ENCODE measurements around the gene IPMK.

IPMK gene

GRCh38 chr10:58267713-58268453 is at the start of gene IPMK:
TSS of gene IPMK (minus strand) at chr10:58267894. CDS start at chr10:58267611, 283 bp downstream.
- TF ChIP-seq EZH2phosphoT487 (conservative IDR thresholded peaks at IDR 0.05; ENCODE audit: low read length) = no peak
- TF ChIP-seq, protein P1, sequence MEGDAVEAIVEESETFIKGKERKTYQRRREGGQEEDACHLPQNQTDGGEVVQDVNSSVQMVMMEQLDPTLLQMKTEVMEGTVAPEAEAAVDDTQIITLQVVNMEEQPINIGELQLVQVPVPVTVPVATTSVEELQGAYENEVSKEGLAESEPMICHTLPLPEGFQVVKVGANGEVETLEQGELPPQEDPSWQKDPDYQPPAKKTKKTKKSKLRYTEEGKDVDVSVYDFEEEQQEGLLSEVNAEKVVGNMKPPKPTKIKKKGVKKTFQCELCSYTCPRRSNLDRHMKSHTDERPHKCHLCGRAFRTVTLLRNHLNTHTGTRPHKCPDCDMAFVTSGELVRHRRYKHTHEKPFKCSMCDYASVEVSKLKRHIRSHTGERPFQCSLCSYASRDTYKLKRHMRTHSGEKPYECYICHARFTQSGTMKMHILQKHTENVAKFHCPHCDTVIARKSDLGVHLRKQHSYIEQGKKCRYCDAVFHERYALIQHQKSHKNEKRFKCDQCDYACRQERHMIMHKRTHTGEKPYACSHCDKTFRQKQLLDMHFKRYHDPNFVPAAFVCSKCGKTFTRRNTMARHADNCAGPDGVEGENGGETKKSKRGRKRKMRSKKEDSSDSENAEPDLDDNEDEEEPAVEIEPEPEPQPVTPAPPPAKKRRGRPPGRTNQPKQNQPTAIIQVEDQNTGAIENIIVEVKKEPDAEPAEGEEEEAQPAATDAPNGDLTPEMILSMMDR (IDR thresholded peaks at IDR 0.05; ENCODE audit: insufficient read depth, low read length, poor library complexity, severe bottlenecking) = no peak
- Histone ChIP-seq H4K20me1 (ENCODE audit: low read depth, low read length) (peaks cover 20% of the 10 kb centered on the region; the same call in 1 of the 2 replicates), H3K27ac (ENCODE audit: low read depth, low read length) (peak within 1 kb of the TSS; percentile 94), H3K4me2 (ENCODE audit: low read depth, low read length, poor library complexity, severe bottlenecking) (peak within 1 kb of the TSS; percentile 99), H3K9me2 (replicated peaks; ENCODE audit: insufficient read depth, low read length) (no peaks in the 10 kb centered on the region), H3K9me3 (ENCODE audit: insufficient read depth, low read length) (no peaks in the 10 kb centered on the region), H3K9ac (ENCODE audit: low read length) (peak within 1 kb of the TSS; percentile 66), H3K36me3 (ENCODE audit: low read length) (no peaks in the 10 kb centered on the region), H3K4me3 (ENCODE audit: insufficient read depth, low read length, poor library complexity, severe bottlenecking) (peak within 1 kb of the TSS; percentile 81), H3K79me2 (ENCODE audit: insufficient read depth, low read length) (peaks cover 82% of the 10 kb centered on the region), H3F3A (ENCODE audit: insufficient read depth) (peaks cover 22% of the 10 kb centered on the region), H3K27me3 (ENCODE audit: low read length) (no peaks in the 10 kb centered on the region), H2AFZ (ENCODE audit: low read depth, low read length, severe bottlenecking) (peak within 1 kb of the TSS; percentile 81)

- H3K9ac ChIP-seq (ENCODE audit: low read length) = no peak overlapping the region
- no peak overlapping the region for H2AFZ ChIP-seq (ENCODE audit: low read depth, low read length, severe bottlenecking)
- H3K36me3 ChIP-seq (ENCODE audit: low read length) = no peaks in the 10 kb centered on the region
- no peak overlapping the region for H3K4me2 ChIP-seq (ENCODE audit: low read depth, low read length, poor library complexity, severe bottlenecking)
- H3K4me3 ChIP-seq (ENCODE audit: insufficient read depth, low read length, poor library complexity, severe bottlenecking) = no peak overlapping the region
- TF ChIP-seq, protein P1 (IDR thresholded peaks at IDR 0.05; ENCODE audit: insufficient read depth, low read length, poor library complexity, severe bottlenecking) = no peak
- TF ChIP-seq EZH2phosphoT487 (conservative IDR thresholded peaks at IDR 0.05; ENCODE audit: low read length) = no peak
- no peaks in the 10 kb centered on the region for H3K9me3 ChIP-seq (ENCODE audit: insufficient read depth, low read length)
- H3K27ac ChIP-seq (ENCODE audit: low read depth, low read length) = no peak overlapping the region
- H3F3A ChIP-seq (ENCODE audit: insufficient read depth) = no peaks in the 10 kb centered on the region
- H3K79me2 ChIP-seq (ENCODE audit: insufficient read depth, low read length) = no peaks in the 10 kb centered on the region
- H4K20me1 ChIP-seq (ENCODE audit: low read depth, low read length) = no peaks in the 10 kb centered on the region
- no peaks in the 10 kb centered on the region for H3K9me2 ChIP-seq (replicated peaks; ENCODE audit: insufficient read depth, low read length)
- H3K27me3 ChIP-seq (ENCODE audit: low read length) = no peaks in the 10 kb centered on the region
These were observed 49.2 kb upstream of the IPMK start for GRCh38 chr10:58316874-58317273.

- H4K20me1 ChIP-seq (ENCODE audit: low read depth, low read length) = no peaks in the 10 kb centered on the region
- no peaks in the 10 kb centered on the region for H3K27me3 ChIP-seq (ENCODE audit: low read length)
- H3K36me3 ChIP-seq (ENCODE audit: low read length) = no peaks in the 10 kb centered on the region
- no peak overlapping the region for H3K27ac ChIP-seq (ENCODE audit: low read depth, low read length)
- no peak overlapping the region for H3K4me2 ChIP-seq (ENCODE audit: low read depth, low read length, poor library complexity, severe bottlenecking)
- no peaks in the 10 kb centered on the region for H3K9me3 ChIP-seq (ENCODE audit: insufficient read depth, low read length)
- no peaks in the 10 kb centered on the region for H3K79me2 ChIP-seq (ENCODE audit: insufficient read depth, low read length)
- no peak overlapping the region for H3K9ac ChIP-seq (ENCODE audit: low read length)
- H3K9me2 ChIP-seq (replicated peaks; ENCODE audit: insufficient read depth, low read length) = no peaks in the 10 kb centered on the region
- no peak for TF ChIP-seq EZH2phosphoT487 (conservative IDR thresholded peaks at IDR 0.05; ENCODE audit: low read length)
- TF ChIP-seq, protein P1 (IDR thresholded peaks at IDR 0.05; ENCODE audit: insufficient read depth, low read length, poor library complexity, severe bottlenecking) = no peak
- H2AFZ ChIP-seq (ENCODE audit: low read depth, low read length, severe bottlenecking) = no peak overlapping the region
- no peak overlapping the region for H3K4me3 ChIP-seq (ENCODE audit: insufficient read depth, low read length, poor library complexity, severe bottlenecking)
- no peaks in the 10 kb centered on the region for H3F3A ChIP-seq (ENCODE audit: insufficient read depth)
These were observed 43.3 kb upstream of the IPMK start for GRCh38 chr10:58311026-58311425.
